Ovary (tissue), 3 donors: ENCODE measurements around the gene FAH.

Source experiments
- EP300 ChIP-seq: sonication (generic); formaldehyde crosslinking; IDR thresholded peaks from one replicate; pipeline ENCODE4 v1.6.1; 2017; ENCODE audit warnings: antibody characterized with exemption
- TF ChIP-seq, protein P1 (sequence below), 3 donors: fragments of 450-650 bp in 2 of 3; fragments of 200-600 bp in 1 of 3; IDR thresholded peaks; one replicate each; pipeline versions ENCODE4 v1.5.1 to v1.8.0; 2016 to 2022; ENCODE audit warnings: antibody characterized with exemption in 3 of 3, mild to moderate bottlenecking in 1 of 3
- donor health status: DM: no; HTN: no; CAD: no.

DNA sequence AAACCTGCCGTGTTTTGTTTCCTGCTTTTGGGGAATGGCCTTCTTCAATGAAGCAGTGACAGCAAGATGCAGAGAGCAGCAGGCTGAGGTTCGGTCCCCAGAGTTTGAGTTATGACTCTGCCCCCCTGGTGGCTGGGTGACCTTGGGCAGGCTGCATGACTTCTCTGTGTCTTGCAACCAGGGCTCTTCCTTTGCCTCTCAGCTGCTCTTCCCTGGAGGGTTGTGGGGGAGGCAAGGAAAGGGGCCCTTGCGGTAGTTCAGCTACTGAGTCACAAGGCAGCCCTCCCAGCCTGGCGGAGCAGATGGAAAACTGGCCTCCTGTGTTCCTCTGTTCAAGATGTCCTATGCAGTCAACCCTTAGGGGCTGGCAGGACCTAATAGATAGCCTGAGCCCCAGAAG lies 82.1 kb downstream of the FAH start:
- TF ChIP-seq, protein P1, sequence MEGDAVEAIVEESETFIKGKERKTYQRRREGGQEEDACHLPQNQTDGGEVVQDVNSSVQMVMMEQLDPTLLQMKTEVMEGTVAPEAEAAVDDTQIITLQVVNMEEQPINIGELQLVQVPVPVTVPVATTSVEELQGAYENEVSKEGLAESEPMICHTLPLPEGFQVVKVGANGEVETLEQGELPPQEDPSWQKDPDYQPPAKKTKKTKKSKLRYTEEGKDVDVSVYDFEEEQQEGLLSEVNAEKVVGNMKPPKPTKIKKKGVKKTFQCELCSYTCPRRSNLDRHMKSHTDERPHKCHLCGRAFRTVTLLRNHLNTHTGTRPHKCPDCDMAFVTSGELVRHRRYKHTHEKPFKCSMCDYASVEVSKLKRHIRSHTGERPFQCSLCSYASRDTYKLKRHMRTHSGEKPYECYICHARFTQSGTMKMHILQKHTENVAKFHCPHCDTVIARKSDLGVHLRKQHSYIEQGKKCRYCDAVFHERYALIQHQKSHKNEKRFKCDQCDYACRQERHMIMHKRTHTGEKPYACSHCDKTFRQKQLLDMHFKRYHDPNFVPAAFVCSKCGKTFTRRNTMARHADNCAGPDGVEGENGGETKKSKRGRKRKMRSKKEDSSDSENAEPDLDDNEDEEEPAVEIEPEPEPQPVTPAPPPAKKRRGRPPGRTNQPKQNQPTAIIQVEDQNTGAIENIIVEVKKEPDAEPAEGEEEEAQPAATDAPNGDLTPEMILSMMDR (IDR thresholded peaks at IDR 0.05), result no peak
- no peak for TF ChIP-seq EP300
